BE2C (cell line): ENCODE measurements around the gene ATP9B.

Experiments
- DNase-seq: peaks from one replicate; pipeline ENCODE4 v3.0.0-alpha.2; 2020
- H3K27me3 ChIP-seq: fragments of 250-450 bp; sonication (Bioruptor Pico); 2 replicates; pipeline ENCODE4 v1.5.1; 2020; ENCODE audit warnings: mild to moderate bottlenecking
- H3K36me3 ChIP-seq: fragments of 250-450 bp; sonication (Bioruptor Pico); 2 replicates; pipeline ENCODE4 v1.5.1; 2020; ENCODE audit warnings: mild to moderate bottlenecking
- H3K4me1 ChIP-seq: fragments of 250-450 bp; sonication (Bioruptor Pico); 2 replicates; pipeline ENCODE4 v1.5.1; 2020
- H3K4me3 ChIP-seq: 2 replicates; pipeline ENCODE4 v1.5.1; 2011; ENCODE audit warnings: low read depth, low read length
- H3K9me3 ChIP-seq: fragments of 250-450 bp; sonication (Bioruptor Pico); 2 replicates; pipeline ENCODE4 v1.5.1; 2020
- CTCF ChIP-seq: IDR thresholded peaks from 2 replicates; pipeline ENCODE4 v1.5.1; 2012; ENCODE audit warnings: mild to moderate bottlenecking, low read depth, low read length

The ATP9B gene

DNA sequence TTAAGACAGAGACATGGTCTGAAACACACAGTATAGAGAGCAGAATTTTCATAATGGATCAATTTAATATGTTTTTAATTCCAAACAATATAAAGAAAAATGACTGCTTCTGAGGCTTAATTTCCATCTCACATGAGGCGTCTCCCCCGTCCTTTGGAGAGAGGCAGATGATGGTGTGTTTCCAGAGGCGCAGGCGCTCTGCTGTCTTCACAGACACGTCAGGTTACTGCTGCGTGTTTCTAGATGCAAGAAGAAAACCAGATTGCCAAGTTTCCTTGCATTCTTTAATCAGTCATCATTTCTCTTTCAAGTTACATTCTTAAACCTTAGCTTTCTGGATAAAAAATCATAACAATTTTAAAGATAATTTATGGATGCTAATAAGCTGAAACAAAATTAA is 160.2 kb downstream of the ATP9B start:
- no peaks in the 10 kb centered on the region for H3K4me1 ChIP-seq
- H3K4me3 ChIP-seq = no peak overlapping the region
- no peaks in the 10 kb centered on the region for H3K9me3 ChIP-seq
- no peak for DNase-seq
- no peaks in the 10 kb centered on the region for H3K27me3 ChIP-seq
- no peak for TF ChIP-seq CTCF
- no peaks in the 10 kb centered on the region for H3K36me3 ChIP-seq

- H3K27me3 ChIP-seq = no peaks in the 10 kb centered on the region
- no peaks in the 10 kb centered on the region for H3K36me3 ChIP-seq
- no peak for DNase-seq
- TF ChIP-seq CTCF = no peak
- H3K4me3 ChIP-seq = no peak overlapping the region
- no peaks in the 10 kb centered on the region for H3K9me3 ChIP-seq
- H3K4me1 ChIP-seq = no peaks in the 10 kb centered on the region
Measured at GRCh38 chr18:79234438-79234837, 165.2 kb downstream of the ATP9B start.

DNA sequence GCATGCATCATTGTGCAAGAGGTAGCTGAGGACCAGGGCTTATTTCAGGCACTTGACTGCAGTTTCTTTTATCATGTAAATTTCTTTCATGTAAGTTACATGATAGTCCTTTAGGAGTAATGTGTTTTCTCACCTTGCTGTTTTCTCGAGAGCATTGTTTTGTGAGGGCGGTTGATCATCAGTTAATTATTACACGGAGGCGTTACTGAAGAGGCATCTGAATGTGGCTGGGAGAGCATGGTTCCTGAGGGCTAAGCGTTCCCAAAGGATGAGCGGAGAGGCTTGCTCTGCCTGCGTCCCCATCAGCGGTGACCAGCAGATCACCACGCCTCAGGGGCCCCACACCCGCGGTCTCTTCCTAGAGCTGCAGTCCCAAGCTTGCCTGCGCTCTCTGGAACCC is 170.4 kb downstream of the ATP9B start:
- Histone ChIP-seq H3K27me3 (no peaks in the 10 kb centered on the region), H3K9me3 (no peaks in the 10 kb centered on the region), H3K36me3 (no peaks in the 10 kb centered on the region), H3K4me1 (no peaks in the 10 kb centered on the region), H3K4me3 (no peak overlapping the region)
- DNase-seq = no peak
- TF ChIP-seq CTCF = no peak

GRCh38 chr18:79241755-79242154 is 172.6 kb downstream of the ATP9B start:
- Histone ChIP-seq H3K9me3 (no peaks in the 10 kb centered on the region), H3K4me1 (no peaks in the 10 kb centered on the region), H3K4me3 (no peak overlapping the region), H3K36me3 (no peaks in the 10 kb centered on the region), H3K27me3 (no peaks in the 10 kb centered on the region)
- DNase-seq = peak; percentile 39
- no peak for TF ChIP-seq CTCF

DNA sequence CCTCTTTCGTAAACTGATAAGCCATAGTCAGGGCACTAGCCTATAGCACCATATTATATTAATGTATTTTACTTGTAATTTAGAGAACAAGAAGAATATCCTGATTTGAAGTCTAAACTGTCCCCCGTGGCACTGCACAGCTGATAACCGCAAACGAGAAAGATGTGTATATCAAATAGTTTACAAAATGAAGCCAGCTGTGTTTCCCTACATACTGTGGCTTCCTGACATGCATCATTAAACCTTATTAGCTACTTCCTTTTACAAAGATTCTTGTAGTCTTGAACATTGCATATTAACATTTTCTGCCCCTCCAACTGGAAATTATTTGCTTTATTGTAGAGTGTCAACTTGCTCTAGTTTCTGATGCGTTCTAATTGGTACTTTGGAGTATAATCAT is 173.1 kb downstream of the ATP9B start:
- no peaks in the 10 kb centered on the region for H3K27me3 ChIP-seq
- TF ChIP-seq CTCF = no peak
- H3K36me3 ChIP-seq = no peaks in the 10 kb centered on the region
- no peak overlapping the region for H3K4me3 ChIP-seq
- H3K4me1 ChIP-seq = no peaks in the 10 kb centered on the region
- no peaks in the 10 kb centered on the region for H3K9me3 ChIP-seq
- no peak for DNase-seq

- Histone ChIP-seq H3K4me3 (no peak overlapping the region), H3K27me3 (no peaks in the 10 kb centered on the region), H3K9me3 (no peaks in the 10 kb centered on the region), H3K36me3 (no peaks in the 10 kb centered on the region), H3K4me1 (peaks cover 3% of the 10 kb centered on the region; the same call in 1 of the 2 replicates)
- no peak for DNase-seq
- no peak for TF ChIP-seq CTCF
Measured at GRCh38 chr18:79245517-79246001, 176.4 kb downstream of the ATP9B start.
